Measurements from ENCODE around the gene ASB1.

ASB1 gene

GRCh38 chr2:238465487-238466242 is 38.9 kb downstream of the ASB1 start:
- TF ChIP-seq, protein P1, sequence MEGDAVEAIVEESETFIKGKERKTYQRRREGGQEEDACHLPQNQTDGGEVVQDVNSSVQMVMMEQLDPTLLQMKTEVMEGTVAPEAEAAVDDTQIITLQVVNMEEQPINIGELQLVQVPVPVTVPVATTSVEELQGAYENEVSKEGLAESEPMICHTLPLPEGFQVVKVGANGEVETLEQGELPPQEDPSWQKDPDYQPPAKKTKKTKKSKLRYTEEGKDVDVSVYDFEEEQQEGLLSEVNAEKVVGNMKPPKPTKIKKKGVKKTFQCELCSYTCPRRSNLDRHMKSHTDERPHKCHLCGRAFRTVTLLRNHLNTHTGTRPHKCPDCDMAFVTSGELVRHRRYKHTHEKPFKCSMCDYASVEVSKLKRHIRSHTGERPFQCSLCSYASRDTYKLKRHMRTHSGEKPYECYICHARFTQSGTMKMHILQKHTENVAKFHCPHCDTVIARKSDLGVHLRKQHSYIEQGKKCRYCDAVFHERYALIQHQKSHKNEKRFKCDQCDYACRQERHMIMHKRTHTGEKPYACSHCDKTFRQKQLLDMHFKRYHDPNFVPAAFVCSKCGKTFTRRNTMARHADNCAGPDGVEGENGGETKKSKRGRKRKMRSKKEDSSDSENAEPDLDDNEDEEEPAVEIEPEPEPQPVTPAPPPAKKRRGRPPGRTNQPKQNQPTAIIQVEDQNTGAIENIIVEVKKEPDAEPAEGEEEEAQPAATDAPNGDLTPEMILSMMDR (IDR thresholded peaks at IDR 0.05; ENCODE audit: extremely low read depth, missing control alignments), result no peak
- DNase-seq (ENCODE audit: low spot score), result no peak

DNA sequence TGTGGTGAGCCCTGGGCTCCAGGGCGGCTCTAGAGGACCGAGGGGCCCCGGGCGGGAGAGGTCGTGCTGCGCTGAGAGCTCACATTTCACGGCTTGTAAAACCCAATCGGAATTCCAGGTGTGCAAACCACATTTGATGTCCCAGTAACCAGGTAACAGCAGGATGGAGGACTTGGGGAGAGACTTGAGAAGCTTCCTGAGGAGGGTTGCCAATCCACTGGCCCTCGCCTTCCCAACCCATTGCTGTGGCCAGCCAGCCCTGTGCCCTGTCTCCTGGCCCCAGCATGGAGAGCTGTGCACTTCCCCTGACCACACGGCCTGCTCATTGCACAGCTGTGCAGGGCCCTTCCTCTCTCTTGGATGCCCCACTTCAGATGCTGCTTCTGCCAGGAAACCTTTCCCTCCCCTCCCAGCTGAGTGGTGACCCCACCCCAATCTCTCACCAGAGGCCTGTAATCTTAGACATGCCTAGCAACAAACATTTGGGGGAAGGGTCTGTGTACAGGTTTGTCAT is 39.6 kb downstream of the ASB1 start:
- TF ChIP-seq, protein P1 (IDR thresholded peaks at IDR 0.05; ENCODE audit: extremely low read depth, missing control alignments), result no peak
- DNase-seq (ENCODE audit: low spot score), result no peak

DNA sequence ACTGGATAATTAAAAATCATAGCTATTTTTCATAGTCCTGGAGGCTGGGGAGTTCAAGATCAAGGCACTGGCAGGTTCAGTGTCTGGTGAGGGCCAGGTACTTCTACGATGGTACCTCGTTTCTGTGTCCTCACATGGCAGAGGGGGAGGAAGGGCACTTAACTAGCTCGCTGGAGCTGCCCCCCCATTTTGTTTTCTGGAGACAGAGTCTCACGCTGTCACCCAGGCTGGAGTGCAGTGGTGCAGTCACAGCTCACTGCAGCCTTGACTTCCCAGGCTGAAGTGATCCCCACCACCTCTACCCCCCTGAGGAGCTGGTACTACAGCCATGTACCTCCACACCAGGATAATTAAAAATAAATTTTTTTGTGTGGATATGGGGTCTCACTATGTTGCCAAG is 40.3 kb downstream of the ASB1 start:
- TF ChIP-seq, protein P1 (IDR thresholded peaks at IDR 0.05; ENCODE audit: extremely low read depth, missing control alignments), result no peak
- no peak for DNase-seq (ENCODE audit: low spot score)

DNA sequence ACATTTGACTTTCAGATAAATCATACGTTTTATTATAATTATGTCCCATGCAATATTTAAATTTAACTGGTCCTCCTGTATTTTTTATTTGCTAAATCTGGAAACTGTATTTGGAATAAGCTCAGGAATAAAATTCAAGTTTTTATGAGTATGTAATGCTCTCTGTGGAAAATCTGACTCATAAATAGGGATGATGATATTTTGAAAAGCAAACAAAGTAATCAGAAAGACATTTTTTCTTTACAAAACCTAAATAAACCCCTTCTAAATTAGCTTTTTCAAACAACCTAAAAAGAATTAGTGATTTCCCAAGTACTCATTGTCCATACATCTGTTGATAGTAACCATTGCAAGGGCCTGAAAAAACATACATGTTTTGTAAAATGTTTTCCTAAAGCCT is 41.1 kb downstream of the ASB1 start:
- TF ChIP-seq, protein P1 (IDR thresholded peaks at IDR 0.05; ENCODE audit: extremely low read depth, missing control alignments), result no peak
- no peak for DNase-seq (ENCODE audit: low spot score)

GRCh38 chr2:238469155-238469554 is 42.4 kb downstream of the ASB1 start:
- TF ChIP-seq, protein P1 (IDR thresholded peaks at IDR 0.05; ENCODE audit: extremely low read depth, missing control alignments), result no peak

GRCh38 chr2:238473014-238473413 is 46.3 kb downstream of the ASB1 start:
- TF ChIP-seq, protein P1 (IDR thresholded peaks at IDR 0.05; ENCODE audit: extremely low read depth, missing control alignments), result no peak
- no peak for DNase-seq (ENCODE audit: low spot score)

More at GRCh38 chr2:238469155-238469554, 42.4 kb downstream of the ASB1 start:
- no peak for DNase-seq (ENCODE audit: low spot score)

- DNase-seq (ENCODE audit: low spot score), result no peak
- TF ChIP-seq, protein P1 (IDR thresholded peaks at IDR 0.05; ENCODE audit: extremely low read depth, missing control alignments), result no peak
Measured at GRCh38 chr2:238473523-238473922, 46.8 kb downstream of the ASB1 start.

Data from GM20000 (cell line).